Measurements from ENCODE around the gene COL28A1.

Gene COL28A1

DNA sequence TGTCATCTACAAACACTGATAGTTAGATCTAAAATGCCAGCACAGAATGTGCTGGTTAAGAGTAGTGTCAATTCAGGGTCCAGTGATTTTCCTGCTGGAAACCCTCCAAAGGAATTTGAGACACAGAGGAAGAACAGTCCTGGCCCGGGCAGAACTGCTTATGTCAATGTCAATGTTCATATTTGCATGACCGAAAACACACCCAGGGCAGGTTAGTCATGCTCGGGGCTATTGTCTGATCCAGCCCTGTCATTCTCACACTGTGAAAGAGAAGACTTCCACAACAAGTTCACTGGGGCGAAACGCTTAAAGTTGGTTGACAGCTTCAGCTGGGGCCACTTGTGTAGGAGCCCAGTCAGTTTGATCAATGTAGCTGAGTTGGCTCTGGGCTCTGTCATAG lies 214.0 kb downstream of the COL28A1 start:
- no peak for DNase-seq

DNA sequence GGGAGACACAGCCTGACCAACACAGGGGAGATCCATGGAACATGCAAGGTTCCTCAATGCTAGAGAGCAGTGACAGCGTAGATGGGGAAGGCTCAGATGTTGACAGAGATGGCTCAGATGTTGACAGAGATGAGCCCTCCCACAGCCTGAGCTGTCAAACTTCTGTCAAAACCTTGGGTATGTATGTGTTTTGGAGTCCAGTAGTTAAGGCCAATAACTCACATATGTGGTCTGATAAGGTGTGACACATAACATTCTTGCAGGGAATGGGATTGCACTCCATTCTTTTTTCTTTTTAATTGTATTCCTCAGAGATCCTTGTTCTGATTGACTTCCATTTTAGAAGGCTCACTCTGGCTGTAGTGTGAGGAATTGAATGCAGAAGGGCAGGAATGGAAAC lies 217.1 kb downstream of the COL28A1 start:
- DNase-seq = no peak

DNA sequence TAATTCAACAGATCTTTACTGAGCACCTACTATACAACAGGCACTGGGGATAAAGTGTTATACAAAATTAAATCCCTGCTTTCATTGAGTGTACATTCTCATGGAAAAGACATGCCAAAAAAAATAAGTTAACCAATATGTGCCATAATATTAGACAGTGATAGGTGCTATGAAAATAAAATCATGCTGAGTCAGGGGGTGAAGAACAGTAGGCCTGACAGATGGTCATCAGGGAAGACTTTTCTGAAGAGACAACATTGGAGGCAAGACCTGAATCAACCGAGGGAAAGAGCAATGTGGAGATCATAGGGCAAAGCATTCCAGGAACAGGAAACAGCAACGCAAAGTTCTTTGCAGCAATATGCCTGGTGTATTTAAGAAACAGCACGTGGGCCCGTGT lies 217.8 kb downstream of the COL28A1 start:
- DNase-seq = no peak

DNA sequence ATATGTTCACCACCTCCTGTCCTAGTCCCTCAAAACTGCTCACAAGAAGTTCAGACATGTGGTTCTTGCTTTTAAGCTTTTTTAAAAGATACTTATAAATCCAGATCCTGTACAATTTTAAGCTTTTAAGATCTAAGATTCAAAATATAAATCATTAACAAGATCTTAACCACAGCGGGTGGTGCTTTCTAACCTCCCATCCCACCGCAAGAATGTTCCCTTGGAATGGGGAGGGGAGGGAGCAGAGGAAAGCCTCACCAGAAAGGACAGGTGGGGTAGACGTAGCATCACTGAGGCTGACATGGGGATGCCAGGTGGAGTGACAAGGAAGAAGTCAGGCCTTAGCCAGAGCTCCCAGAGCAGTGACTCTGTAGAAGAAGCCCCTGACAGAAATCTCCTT lies 219.8 kb downstream of the COL28A1 start:
- no peak for DNase-seq

DNA sequence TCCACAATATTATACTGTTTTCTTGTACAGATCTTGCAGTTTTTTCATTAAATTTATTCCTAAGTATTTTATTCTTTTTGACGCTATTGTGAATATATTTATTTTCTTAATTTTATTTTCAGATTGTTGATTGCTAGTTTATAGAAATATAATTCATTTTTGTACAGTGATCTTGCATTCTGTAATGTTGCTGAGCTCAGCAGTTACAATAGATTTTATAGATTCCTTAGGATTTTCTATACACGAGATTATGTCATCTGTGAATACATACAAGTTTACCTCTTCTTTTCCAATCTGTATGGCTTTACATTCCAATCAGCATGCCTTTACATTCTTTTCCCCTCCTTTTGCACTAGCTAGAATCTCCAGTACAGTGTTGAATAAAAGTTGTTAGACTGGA lies 223.3 kb downstream of the COL28A1 start:
- DNase-seq = no peak

DNA sequence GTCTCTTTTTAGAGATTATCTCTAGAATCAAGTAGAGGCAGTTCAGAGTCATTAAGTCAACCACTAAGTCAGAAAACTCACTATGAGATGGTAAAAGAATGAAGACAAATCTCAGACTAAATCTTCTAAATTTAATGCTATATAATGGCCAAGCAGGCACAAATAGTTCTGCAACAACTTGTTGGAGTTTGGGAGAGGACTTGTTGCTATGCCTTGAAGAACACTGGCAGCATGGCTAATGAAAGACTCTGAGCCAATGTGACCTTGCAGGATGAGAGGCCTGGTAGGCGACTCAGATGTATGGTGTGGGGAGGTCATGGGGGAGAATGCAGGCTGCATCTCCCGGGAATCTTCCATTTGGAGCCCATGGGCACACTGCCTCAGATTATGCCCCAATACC lies 224.7 kb downstream of the COL28A1 start:
- DNase-seq = no peak

DNA sequence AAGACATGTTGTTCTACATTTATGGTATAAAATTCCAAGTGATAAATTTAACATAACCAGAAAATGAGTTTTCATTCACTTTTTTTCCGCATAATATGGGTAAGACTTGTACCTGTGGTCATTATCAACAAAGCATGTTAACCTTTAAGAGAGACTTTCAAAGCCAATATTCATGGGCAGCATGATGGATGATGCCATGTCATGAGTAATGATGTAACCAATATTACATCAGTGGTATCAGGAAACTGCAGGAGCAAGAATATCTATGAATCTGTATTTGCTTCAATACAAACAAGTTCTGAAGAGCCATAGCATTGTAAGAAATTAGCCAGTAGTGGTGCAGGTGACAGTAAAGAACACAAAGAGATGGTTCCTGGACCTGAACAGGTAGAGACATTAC lies 226.5 kb downstream of the COL28A1 start:
- DNase-seq = no peak
